MG63 (cell line): Measurements from ENCODE around the gene TRMT44. TPM values are rescaled to one million over a fixed set of nuclear protein-coding genes. Genes with fewer than 3 reads are reported as not detected.

Source experiments
- DNase-seq: peaks from one replicate; pipeline ENCODE4 v3.0.0-alpha.2; 2020
- H3K27me3 ChIP-seq: fragments of 250-450 bp; sonication (Bioruptor Pico); 2 replicates; pipeline ENCODE4 v1.5.1; 2020; ENCODE audit warnings: mild to moderate bottlenecking, moderate library complexity
- H3K36me3 ChIP-seq: fragments of 250-450 bp; sonication (Bioruptor Pico); 2 replicates; pipeline ENCODE4 v1.5.1; 2020; ENCODE audit warnings: mild to moderate bottlenecking, moderate library complexity
- H3K4me3 ChIP-seq: fragments of 250-450 bp; sonication (Bioruptor Pico); 2 replicates; pipeline ENCODE4 v1.5.1; 2020; ENCODE audit warnings: mild to moderate bottlenecking, moderate library complexity
- H3K9me3 ChIP-seq: fragments of 250-450 bp; sonication (Bioruptor Pico); 2 replicates; pipeline ENCODE4 v1.5.1; 2020; ENCODE audit warnings: mild to moderate bottlenecking, moderate library complexity
- total RNA-seq: library from RNA; depleted of rRNA; stranded (reverse); fragments of >200 nt; shearing (Covaris generic); gene quantifications from 2 replicates; pipeline ENCODE4 v1.2.3, GENCODE V29; 2014; ENCODE audit warnings: low replicate concordance; rRNA removed

TRMT44 gene
- total RNA-seq, 1 experiment from 2014 or later, result 13.4 TPM

GRCh38 chr4:8524595-8525382, 84.2 kb downstream of the TRMT44 start:
- no peaks in the 10 kb centered on the region for H3K27me3 ChIP-seq
- no peak overlapping the region for H3K4me3 ChIP-seq
- 0 out of 2 replicates have a peak, but pooled peaks cover 4% of the 10 kb centered on the region for H3K9me3 ChIP-seq
- H3K36me3 ChIP-seq, result no peaks in the 10 kb centered on the region
- DNase-seq, result no peak

GRCh38 chr4:8525383-8526120, 85.0 kb downstream of the TRMT44 start:
- no peak for DNase-seq
- Histone ChIP-seq H3K9me3 (0 out of 2 replicates have a peak, but pooled peaks cover 4% of the 10 kb centered on the region), H3K4me3 (no peak overlapping the region), H3K27me3 (no peaks in the 10 kb centered on the region), H3K36me3 (no peaks in the 10 kb centered on the region)

Other genes starting within 250 kb of the TRMT44 start
- 2.5 and 7.4 TPM in 2 replicates for gene SH3TC1, start 241.5 kb upstream of the TRMT44 start, total RNA-seq
- 0.15 and 1.3 TPM in 2 replicates for gene HTRA3, start 171.0 kb upstream of the TRMT44 start, total RNA-seq
- 20.3 and 33.2 TPM in 2 replicates for gene ACOX3, start 54 bp upstream of the TRMT44 start, total RNA-seq
- gene GPR78, start 139.6 kb downstream of the TRMT44 start, total RNA-seq, result 0.33 TPM in 1 of 2 replicates, not detected in the other
- 1.1 TPM in 1 of 2 replicates, not detected in the other for gene CPZ, start 152.0 kb downstream of the TRMT44 start, total RNA-seq